DND-41 (cell line): ENCODE data around the gene HEYL.

ENCODE experiments used
- EZH2 ChIP-seq: IDR thresholded peaks from 3 replicates; pipeline ENCODE4 v1.6.1; 2012; ENCODE audit warnings: borderline replicate concordance, low read depth, mild to moderate bottlenecking, moderate library complexity, low read length, inconsistent platforms; ENCODE audit not compliant: severe bottlenecking
- TF ChIP-seq, protein P1 (sequence below): IDR thresholded peaks from 2 replicates; pipeline ENCODE4 v1.5.1; 2012; ENCODE audit warnings: borderline replicate concordance, low read length, moderate library complexity, mild to moderate bottlenecking; ENCODE audit not compliant: poor library complexity, severe bottlenecking; ENCODE audit errors: extremely low read depth

DNA sequence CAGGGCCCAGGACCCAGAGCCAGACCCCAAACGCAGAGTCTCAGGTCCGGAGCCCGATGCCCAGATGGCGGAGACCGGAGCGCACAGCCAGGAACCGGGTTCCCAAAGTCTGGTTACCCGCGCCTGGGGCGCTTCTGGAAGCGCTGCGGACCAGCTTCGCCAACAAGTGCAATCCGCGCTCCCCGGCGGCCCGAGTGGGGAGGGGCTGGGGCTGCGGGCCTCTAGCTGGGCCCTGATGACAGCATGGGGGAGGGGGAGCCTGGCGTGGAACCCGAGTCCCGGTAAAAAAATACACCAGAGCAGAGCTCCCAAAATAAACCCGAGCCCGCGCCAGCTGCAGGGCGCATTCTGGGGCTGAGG, 32.0 kb upstream of the HEYL start:
- no peak for TF ChIP-seq EZH2
- TF ChIP-seq, protein P1, sequence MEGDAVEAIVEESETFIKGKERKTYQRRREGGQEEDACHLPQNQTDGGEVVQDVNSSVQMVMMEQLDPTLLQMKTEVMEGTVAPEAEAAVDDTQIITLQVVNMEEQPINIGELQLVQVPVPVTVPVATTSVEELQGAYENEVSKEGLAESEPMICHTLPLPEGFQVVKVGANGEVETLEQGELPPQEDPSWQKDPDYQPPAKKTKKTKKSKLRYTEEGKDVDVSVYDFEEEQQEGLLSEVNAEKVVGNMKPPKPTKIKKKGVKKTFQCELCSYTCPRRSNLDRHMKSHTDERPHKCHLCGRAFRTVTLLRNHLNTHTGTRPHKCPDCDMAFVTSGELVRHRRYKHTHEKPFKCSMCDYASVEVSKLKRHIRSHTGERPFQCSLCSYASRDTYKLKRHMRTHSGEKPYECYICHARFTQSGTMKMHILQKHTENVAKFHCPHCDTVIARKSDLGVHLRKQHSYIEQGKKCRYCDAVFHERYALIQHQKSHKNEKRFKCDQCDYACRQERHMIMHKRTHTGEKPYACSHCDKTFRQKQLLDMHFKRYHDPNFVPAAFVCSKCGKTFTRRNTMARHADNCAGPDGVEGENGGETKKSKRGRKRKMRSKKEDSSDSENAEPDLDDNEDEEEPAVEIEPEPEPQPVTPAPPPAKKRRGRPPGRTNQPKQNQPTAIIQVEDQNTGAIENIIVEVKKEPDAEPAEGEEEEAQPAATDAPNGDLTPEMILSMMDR, result no peak
